CD1c-positive myeloid dendritic cell (primary cell): ENCODE measurements around the gene TARBP2.

Source experiments
- DNase-seq: peaks from one replicate; pipeline ENCODE4 v3.0.0-alpha.2; 2016; ENCODE audit errors: extremely low spot score

The TARBP2 gene

GRCh38 chr12:53495903-53496751 is 5.0 kb upstream of the TARBP2 start:
- peak; percentile 37 for DNase-seq

GRCh38 chr12:53496752-53497032 is 4.4 kb upstream of the TARBP2 start:
- no peak for DNase-seq

- no peak for DNase-seq
These were observed 3.6 kb upstream of the TARBP2 start for GRCh38 chr12:53497461-53497860.

GRCh38 chr12:53498235-53498630 is 2.9 kb upstream of the TARBP2 start:
- DNase-seq: no peak

- DNase-seq: peak; percentile 46
These were observed 1.6 kb upstream of the TARBP2 start, which contains the start of gene MAP3K12 for GRCh38 chr12:53499266-53500141. Gene MAP3K12 (minus strand): TSS chr12:53499458. CDS start chr12:53487391, 12,067 bp downstream.

GRCh38 chr12:53500142-53500775 is 824 bp upstream of the TARBP2 start:
- peak; percentile 78 for DNase-seq

- no peak for DNase-seq
These were observed 615 bp downstream of the TARBP2 start for GRCh38 chr12:53501615-53502181.

- no peak for DNase-seq
These were observed 1.2 kb downstream of the TARBP2 start for GRCh38 chr12:53502331-53502730.

- no peak for DNase-seq
These were observed 2.1 kb downstream of the TARBP2 start for GRCh38 chr12:53502983-53503728.

- DNase-seq: no peak
These were observed 3.2 kb downstream of the TARBP2 start for GRCh38 chr12:53504004-53504920.

GRCh38 chr12:53505086-53505485 is 4.0 kb downstream of the TARBP2 start:
- DNase-seq: peak; percentile 35

GRCh38 chr12:53505555-53506449 is 4.7 kb downstream of the TARBP2 start:
- DNase-seq: no peak

GRCh38 chr12:53506450-53506785 is 5.3 kb downstream of the TARBP2 start:
- DNase-seq: no peak

- no peak for DNase-seq
These were observed 6.0 kb downstream of the TARBP2 start, which contains the start of gene NPFF for GRCh38 chr12:53506881-53507602. Gene NPFF (minus strand): TSS chr12:53507484. CDS start chr12:53507474, 10 bp downstream.

- no peak for DNase-seq
These were observed 6.5 kb downstream of the TARBP2 start for GRCh38 chr12:53507603-53507885.

- DNase-seq: peak; percentile 91
These were observed 7.6 kb downstream of the TARBP2 start for GRCh38 chr12:53508534-53509170.

GRCh38 chr12:53510181-53510812 is 9.2 kb downstream of the TARBP2 start:
- no peak for DNase-seq
